22Rv1 (cell line): ENCODE measurements around the gene SART1.

Experiments used
- H3K27ac ChIP-seq: fragments of 450-650 bp; 2 replicates; pipeline ENCODE4 v1.5.1; 2017
- CTCF ChIP-seq: fragments of 450-650 bp; IDR thresholded peaks from 2 replicates; pipeline ENCODE4 v1.5.1; 2017; ENCODE audit warnings: mild to moderate bottlenecking
- ZFX ChIP-seq: fragments of 450-650 bp; IDR thresholded peaks from 2 replicates; pipeline ENCODE4 v1.6.1; 2017; ENCODE audit warnings: antibody characterized with exemption, borderline replicate concordance

SART1 gene

GRCh38 chr11:65987336-65987735 is 25.8 kb downstream of the SART1 start:
- TF ChIP-seq CTCF = no peak
- TF ChIP-seq ZFX = no peak
- H3K27ac ChIP-seq = no peak overlapping the region

GRCh38 chr11:65988791-65989592 is 27.5 kb downstream of the SART1 start:
- peak overlapping the region; percentile 54 for H3K27ac ChIP-seq
- TF ChIP-seq ZFX (no peak), CTCF (peak; percentile 98)

- H3K27ac ChIP-seq = no peak overlapping the region
- TF ChIP-seq CTCF (no peak), ZFX (no peak)
Observed at GRCh38 chr11:65992056-65992455, 30.5 kb downstream of the SART1 start.

GRCh38 chr11:65997286-65997685 is 35.8 kb downstream of the SART1 start:
- TF ChIP-seq CTCF (no peak), ZFX (no peak)
- no peak overlapping the region for H3K27ac ChIP-seq

- H3K27ac ChIP-seq = peak within 1 kb of the TSS; percentile 96
- no peak for TF ChIP-seq CTCF
- TF ChIP-seq ZFX = no peak
Observed at GRCh38 chr11:66001942-66002647, 40.6 kb downstream of the SART1 start, which contains the start of the genes BANF1 and EIF1AD. Gene BANF1, plus strand, starts transcription at chr11:66002503. Its CDS starts 748 bp downstream, at chr11:66003251. Gene EIF1AD, minus strand, starts transcription at chr11:66002157. Its CDS starts 1,768 bp downstream, at chr11:66000389.

GRCh38 chr11:66002648-66003225 is 41.2 kb downstream of the SART1 start:
- peak overlapping the region; percentile 96 for H3K27ac ChIP-seq
- TF ChIP-seq ZFX (no peak), CTCF (peak; percentile 54)

GRCh38 chr11:66003291-66003690 is 41.8 kb downstream of the SART1 start:
- TF ChIP-seq CTCF (no peak), ZFX (no peak)

More at GRCh38 chr11:66003291-66003690, 41.8 kb downstream of the SART1 start:
- peak overlapping the region; percentile 96 for H3K27ac ChIP-seq
